K562 (cell line): ENCODE results near the gene BRPF1. TPM values are rescaled to one million over a fixed set of nuclear protein-coding genes. Genes with fewer than 3 reads are reported as not detected.

Experiments
- ATAC-seq: fragments of 200-7000 bp; cut with Tn5 transposase; 3 replicates; pipeline ENCODE4 v1.9.1; 2020; ENCODE audit warnings: moderate library complexity
- BruUV-seq: library from RNA; stranded (reverse); fragments of 400-500 nt; replicated peaks from 2 replicates; lab custom pipeline; 2021; lab: Mats Ljungman, UMichigan
- CTCF ChIA-PET: fragments of 300-600 bp; formaldehyde crosslinking; extraction: SDS; loops from one replicate; lab custom pipeline; 2021; ENCODE audit warnings: low intra/inter-chr PET ratio; lab: Yijun Ruan, JAX
- POLR2A ChIA-PET: fragments of 300-600, 350-650 bp; sonication (Branson Sonifier 250); formaldehyde crosslinking; extraction: SDS; loops from one replicate; lab custom pipeline; 2021; ENCODE audit warnings: antibody characterized with exemption, inconsistent platforms; lab: Yijun Ruan, JAX
- DNase-seq, 4 experiments: peaks; one replicate each; pipeline versions ENCODE4 v3.0.0 to v3.0.0-alpha.2; 2011 to 2018; ENCODE audit warnings: low spot score in 3 of 4, mixed read lengths in 3 of 4; ENCODE audit errors: extremely low read depth in 1 of 4
- FAIRE-seq: peaks from 2 replicates; lab custom pipeline; 2011; peaks lifted over from hg19 to GRCh38; lab: Jason Lieb, UNC
- H2AFZ ChIP-seq: 2 replicates; pipeline ENCODE4 v1.6.0; 2011; ENCODE audit warnings: low read depth, low read length, control low read depth, inconsistent platforms
- H3K27ac ChIP-seq: fragments of 200-600 bp; 3 replicates; pipeline ENCODE4 v1.8.0; 2011; ENCODE audit warnings: low read depth, mild to moderate bottlenecking, control low read depth, inconsistent platforms, low read length, moderate library complexity, mixed read lengths; ENCODE audit errors: extremely low read depth
- H3K27me3 ChIP-seq, 2 experiments: fragments of 300-600 bp in 1 of 2; 2 replicates in 1 of 2; 3 replicates in 1 of 2; pipeline versions ENCODE4 v1.6.0 to v1.8.0; 2011; ENCODE audit warnings: inconsistent platforms in 2 of 2, low read length in 2 of 2, mild to moderate bottlenecking in 1 of 2, mixed read lengths in 1 of 2, moderate library complexity in 1 of 2; ENCODE audit not compliant: control insufficient read depth in 2 of 2, insufficient read depth in 2 of 2
- H3K36me3 ChIP-seq: fragments of 300-600 bp; 3 replicates; pipeline ENCODE4 v1.8.0; 2011; ENCODE audit warnings: mild to moderate bottlenecking, low read length, inconsistent platforms; ENCODE audit not compliant: control insufficient read depth, insufficient read depth
- H3K4me1 ChIP-seq, 2 experiments: fragments of 200-600 bp in 1 of 2; replicated peaks in 1 of 2; 2 replicates in 1 of 2; 3 replicates in 1 of 2; pipeline versions ENCODE4 v1.5.1 to v1.8.0; 2011; ENCODE audit warnings: inconsistent platforms in 2 of 2, low read length in 2 of 2, mild to moderate bottlenecking in 1 of 2, mixed read lengths in 1 of 2, moderate library complexity in 1 of 2; ENCODE audit not compliant: control insufficient read depth in 2 of 2, insufficient read depth in 2 of 2
- H3K4me2 ChIP-seq: 2 replicates; pipeline ENCODE4 v1.6.1; 2011; ENCODE audit warnings: low read length, control low read depth, inconsistent platforms, mixed read lengths; ENCODE audit not compliant: insufficient read depth
- H3K4me3 ChIP-seq: fragments of 200-600 bp; sonication (generic), shearing (Covaris generic); 2 replicates; pipeline ENCODE4 v1.5.1; 2016; ENCODE audit warnings: control low read depth, inconsistent platforms
- H3K79me2 ChIP-seq: fragments of 200-600 bp; 3 replicates; pipeline ENCODE4 v1.8.0; 2011; ENCODE audit warnings: low read length, inconsistent platforms; ENCODE audit not compliant: control insufficient read depth, insufficient read depth
- H3K9ac ChIP-seq, 2 experiments: 2 replicates each; pipeline versions ENCODE4 v1.6.0 to v1.6.1; 2011; ENCODE audit warnings: low read depth in 2 of 2, low read length in 2 of 2, control low read depth in 1 of 2, inconsistent platforms in 1 of 2, mild to moderate bottlenecking in 1 of 2, mixed read lengths in 1 of 2; ENCODE audit not compliant: insufficient read depth in 1 of 2
- H3K9me1 ChIP-seq: one replicate; pipeline ENCODE4 v1.6.0; 2011; ENCODE audit warnings: inconsistent platforms, mild to moderate bottlenecking, low read length, moderate library complexity; ENCODE audit not compliant: control insufficient read depth, insufficient read depth
- H3K9me3 ChIP-seq: replicated peaks from 2 replicates; pipeline ENCODE4 v1.5.1; 2011; ENCODE audit warnings: low read depth, low read length, inconsistent platforms; ENCODE audit not compliant: control insufficient read depth, insufficient read depth
- H4K20me1 ChIP-seq: replicated peaks from 2 replicates; pipeline ENCODE4 v1.6.1; 2011; ENCODE audit warnings: low read length, inconsistent platforms, mixed read lengths; ENCODE audit not compliant: control insufficient read depth, insufficient read depth
- ARID3A ChIP-seq: IDR thresholded peaks from 2 replicates; pipeline ENCODE4 v1.6.1; 2012; ENCODE audit warnings: low read depth, low read length, improper control_type of control experiment, borderline replicate concordance
- ATF3 ChIP-seq, 2 experiments: fragments of 450-650 bp in 1 of 2; sonication (generic) in 1 of 2; formaldehyde crosslinking in 1 of 2; IDR thresholded peaks in 1 of 2; conservative IDR thresholded peaks in 1 of 2; 2 replicates each; pipeline versions ENCODE4 v1.6.1 to v1.8.1; 2016 to 2023; ENCODE audit warnings: mild to moderate bottlenecking in 2 of 2, moderate library complexity in 2 of 2, inconsistent platforms in 1 of 2, missing genetic modification reagents in 1 of 2
- CBFB ChIP-seq: sonication (generic); formaldehyde crosslinking; IDR thresholded peaks from 2 replicates; pipeline ENCODE4 v1.4.0; 2020; ENCODE audit warnings: mild to moderate bottlenecking, missing genetic modification reagents
- FOXK2 ChIP-seq, 2 experiments: fragments of 450-650 bp; IDR thresholded peaks in 1 of 2; conservative IDR thresholded peaks in 1 of 2; 2 replicates each; pipeline ENCODE4 v1.6.1; 2016; ENCODE audit warnings: low read depth in 2 of 2, mild to moderate bottlenecking in 1 of 2
- JUN ChIP-seq, 2 experiments: sonication (generic) in 1 of 2; formaldehyde crosslinking in 1 of 2; IDR thresholded peaks; 2 replicates each; pipeline versions ENCODE4 v1.6.1 to v1.8.0; 2012 to 2022; ENCODE audit warnings: borderline replicate concordance in 2 of 2, mild to moderate bottlenecking in 2 of 2, improper control_type of control experiment in 1 of 2, low read depth in 1 of 2, low read length in 1 of 2, missing genetic modification reagents in 1 of 2
- JUND ChIP-seq, 2 experiments: IDR thresholded peaks; 2 replicates in 1 of 2; 3 replicates in 1 of 2; pipeline ENCODE4 v1.6.1; 2011; ENCODE audit warnings: borderline replicate concordance in 2 of 2, low read depth in 2 of 2, low read length in 2 of 2, improper control_type of control experiment in 1 of 2, missing biosample characterization in 1 of 2, missing genetic modification characterization in 1 of 2, missing genetic modification reagents in 1 of 2
- TOE1 ChIP-seq, 2 experiments: fragments of 450-650 bp in 1 of 2; sonication (generic) in 1 of 2; formaldehyde crosslinking in 1 of 2; IDR thresholded peaks; 2 replicates each; pipeline versions ENCODE4 v1.7.1 to v1.8.0; 2016 to 2022; ENCODE audit warnings: borderline replicate concordance in 2 of 2, mild to moderate bottlenecking in 2 of 2, antibody characterized with exemption in 1 of 2, inconsistent platforms in 1 of 2, low read depth in 1 of 2, missing genetic modification reagents in 1 of 2, moderate library complexity in 1 of 2
- ZNF146 ChIP-seq: IDR thresholded peaks from one replicate; pipeline ENCODE4 v1.6.1; 2018; ENCODE audit warnings: missing compliant biosample characterization; ENCODE audit not compliant: unreplicated experiment
- WGBS: fragments of 100-300 bp; shearing (Covaris generic); methylation state at CpG from one replicate; pipeline ENCODE4 v1.1.6; 2016; ENCODE audit warnings: low coverage, mixed read lengths; ENCODE audit not compliant: insufficient coverage; ENCODE audit errors: missing lambda C conversion rate; 5-methylcytosine and 5-hydroxymethylcytosine counted together
- in situ Hi-C: fragments of 300-500 bp; cut with MboI; formaldehyde crosslinking; loops from 4 replicates; pipeline ENCODE4 v1.15.0; 2018; ENCODE audit warnings: inconsistent platforms, mixed read lengths
- intact Hi-C: fragments of 100-400 bp; cut with micrococcal nuclease; formaldehyde crosslinking; loops from 2 replicates; pipeline ENCODE4 v1.14.2; 2022
- polyA plus RNA-seq, 8 experiments: library from polyadenylated mRNA; depleted of rRNA in 4 of 8; stranded (reverse) in 5 of 8; unstranded in 3 of 8; fragments of >200 nt; fragmentation: Nextera tagmentation in 2 of 8; fragmentation: Illumina TruSeq in 1 of 8; extraction: Ambion mirVana in 2 of 8; extraction: Trizol in 1 of 8; gene quantifications; 2 replicates each; pipeline versions ENCODE4 v1.2.1 to v1.2.3, GENCODE V29; 2011 to 2014; ENCODE audit warnings: inconsistent platforms in 1 of 8, missing spikeins in 1 of 8
- total RNA-seq, 7 experiments: library from RNA; depleted of rRNA in 6 of 7; stranded (reverse); fragments of >200 nt in 6 of 7; fragmentation: Illumina TruSeq in 2 of 7; extraction: Trizol in 2 of 7; gene quantifications; 2 replicates each; pipeline versions ENCODE4 v1.2.1 to v1.2.3, GENCODE V29; 2011 to 2021; ENCODE audit warnings: low replicate concordance in 1 of 7

The BRPF1 gene
- total and polyA plus RNA-seq, 9 of the 15 experiments (the other 6 are each of a cell fraction or from before 2014, with no cell fraction given): 1.1 to 40.2 (median 23.5) TPM

GRCh38 chr3:9727743-9728142 lies 3.8 kb upstream of the BRPF1 start:
- Histone ChIP-seq H3K9ac (no peak overlapping the region), H3K36me3 (no peaks in the 10 kb centered on the region), H3K27ac (peak overlapping the region; percentile 56; the same call in 2 of the 3 replicates), H3K4me3 (no peak overlapping the region), H3K9me1 (no peaks in the 10 kb centered on the region), H3K9me3 (no peaks in the 10 kb centered on the region), H2AFZ (peak overlapping the region; percentile 84), H4K20me1 (peaks cover 5% of the 10 kb centered on the region; the same call in 1 of the 2 replicates), H3K27me3 (no peaks in the 10 kb centered on the region), H3K4me1 (peaks cover 27 to 28% of the 10 kb centered on the region in 2 experiments), H3K79me2 (peaks cover 12% of the 10 kb centered on the region), H3K4me2 (peak overlapping the region; percentile 69; the same call in 1 of the 2 replicates)
- FAIRE-seq (no peak), ATAC-seq (no peak), DNase-seq (peak in 3 of 4 experiments; percentile 38 to 62 (median 58))
- in situ Hi-C loops: loop anchor here (10.0 kb wide), 1 partner anchor 223 kb away; no protein-coding TSS in a partner anchor
- intact Hi-C loops: loop anchor here (1.0 to 10.0 kb wide), 2 partner anchors 224 to 597 kb away; partner anchors contain the start of gene SEC13
- ChIA-PET POLR2A (interaction anchor here (0.8 to 1.8 kb wide), 8 partner anchors 9 to 227 kb away, joined by 3 to 7 read pairs (median 4); no protein-coding TSS in a partner anchor), CTCF (no interaction called here)
- no TSS peak for BruUV-seq
- 32% methylated on average over 1 of the region's 2 CpGs for WGBS
- peak; percentile 84 for TF ChIP-seq ATF3 (IDR thresholded peaks at IDR 0.05)
- no peak for TF ChIP-seq ATF3 (CRISPR knock-in tag; conservative IDR thresholded peaks at IDR 0.05)
- TF ChIP-seq JUND (IDR thresholded peaks at IDR 0.05; ENCODE audit: borderline replicate concordance, low read depth, low read length): peak; percentile 64; the same call in 1 of the 2 replicates
- TF ChIP-seq JUND (tag; IDR thresholded peaks at IDR 0.05; ENCODE audit: borderline replicate concordance, low read depth, low read length): no peak; the same call in 2 of the 3 replicates
- TF ChIP-seq ARID3A: no peak
- no peak for TF ChIP-seq ZNF146 (CRISPR knock-in tag)
- no peak for TF ChIP-seq FOXK2 (conservative IDR thresholded peaks at IDR 0.05 in 1 of 2, IDR thresholded peaks at IDR 0.05 in 1 of 2; ENCODE audit: low read depth in 2 of 2)
- no peak for TF ChIP-seq CBFB (CRISPR knock-in tag)
- 0 out of 2 replicates have a peak, but pooled peaks have one; percentile 27 for TF ChIP-seq JUN (IDR thresholded peaks at IDR 0.05; ENCODE audit: borderline replicate concordance, low read depth, low read length)
- TF ChIP-seq JUN (CRISPR knock-in tag; IDR thresholded peaks at IDR 0.05; ENCODE audit: borderline replicate concordance): no peak
- 0 out of 2 replicates have a peak, but pooled peaks have one; percentile 43 for TF ChIP-seq TOE1 (IDR thresholded peaks at IDR 0.05; ENCODE audit: borderline replicate concordance)
- TF ChIP-seq TOE1 (CRISPR knock-in tag; IDR thresholded peaks at IDR 0.05; ENCODE audit: borderline replicate concordance, low read depth): no peak
